PC-9 (cell line): ENCODE measurements around the gene SLC25A24.
"Not testable (repeated sequence)": the region's sequence is repeated elsewhere in the genome, so short reads cannot be mapped to it uniquely, and the experiment has no call there.

Experiments
- EZH2 ChIP-seq: fragments of 200-600 bp; sonication (generic); IDR thresholded peaks from 2 replicates; pipeline ENCODE4 v1.8.0; 2017; ENCODE audit warnings: antibody characterized with exemption, low read depth
- TF ChIP-seq, protein P1 (sequence below): fragments of 200-600 bp; sonication (generic); conservative IDR thresholded peaks from 2 replicates; pipeline ENCODE4 v1.6.1; 2017; ENCODE audit warnings: mixed run types, antibody characterized with exemption, mild to moderate bottlenecking, moderate library complexity

GRCh38 chr1:108132367-108132766, 67.8 kb downstream of the SLC25A24 start:
- TF ChIP-seq, protein P1, sequence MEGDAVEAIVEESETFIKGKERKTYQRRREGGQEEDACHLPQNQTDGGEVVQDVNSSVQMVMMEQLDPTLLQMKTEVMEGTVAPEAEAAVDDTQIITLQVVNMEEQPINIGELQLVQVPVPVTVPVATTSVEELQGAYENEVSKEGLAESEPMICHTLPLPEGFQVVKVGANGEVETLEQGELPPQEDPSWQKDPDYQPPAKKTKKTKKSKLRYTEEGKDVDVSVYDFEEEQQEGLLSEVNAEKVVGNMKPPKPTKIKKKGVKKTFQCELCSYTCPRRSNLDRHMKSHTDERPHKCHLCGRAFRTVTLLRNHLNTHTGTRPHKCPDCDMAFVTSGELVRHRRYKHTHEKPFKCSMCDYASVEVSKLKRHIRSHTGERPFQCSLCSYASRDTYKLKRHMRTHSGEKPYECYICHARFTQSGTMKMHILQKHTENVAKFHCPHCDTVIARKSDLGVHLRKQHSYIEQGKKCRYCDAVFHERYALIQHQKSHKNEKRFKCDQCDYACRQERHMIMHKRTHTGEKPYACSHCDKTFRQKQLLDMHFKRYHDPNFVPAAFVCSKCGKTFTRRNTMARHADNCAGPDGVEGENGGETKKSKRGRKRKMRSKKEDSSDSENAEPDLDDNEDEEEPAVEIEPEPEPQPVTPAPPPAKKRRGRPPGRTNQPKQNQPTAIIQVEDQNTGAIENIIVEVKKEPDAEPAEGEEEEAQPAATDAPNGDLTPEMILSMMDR = not testable (repeated sequence)
- TF ChIP-seq EZH2 = not testable (repeated sequence)
